Bronchial epithelial cell (primary cell): ENCODE measurements around the gene PIK3C2B. TPM values are rescaled to one million over a fixed set of nuclear protein-coding genes. Genes with fewer than 3 reads are reported as not detected.

Source experiments
- DNase-seq: peaks from one replicate; pipeline ENCODE4 v3.0.0-alpha.2; 2010; ENCODE audit warnings: low read depth
- FAIRE-seq: peaks from 2 replicates; lab custom pipeline; 2011; peaks lifted over from hg19 to GRCh38; lab: Jason Lieb, UNC
- H3K27me3 ChIP-seq: 2 replicates; pipeline ENCODE4 v1.5.1; 2011; ENCODE audit warnings: low read length; ENCODE audit not compliant: control insufficient read depth, insufficient read depth
- H3K36me3 ChIP-seq: 2 replicates; pipeline ENCODE4 v1.5.1; 2011; ENCODE audit warnings: low read length; ENCODE audit not compliant: control insufficient read depth, insufficient read depth
- H3K4me3 ChIP-seq: 2 replicates; pipeline ENCODE4 v1.5.1; 2011; ENCODE audit warnings: mild to moderate bottlenecking, low read depth, low read length, control low read depth
- CTCF ChIP-seq: IDR thresholded peaks from 2 replicates; pipeline ENCODE4 v1.5.1; 2011; ENCODE audit warnings: mild to moderate bottlenecking, moderate library complexity, low read length, control low read depth, inconsistent platforms; ENCODE audit not compliant: insufficient read depth, severe bottlenecking
- total RNA-seq: library from RNA; depleted of rRNA; stranded (reverse); fragments of >200 nt; gene quantifications from 2 replicates; pipeline ENCODE4 v1.2.1, GENCODE V29; 2014

PIK3C2B gene
- total RNA-seq, 1 donor from 2014 or later = 2.1 TPM

- H3K36me3 ChIP-seq = no peaks in the 10 kb centered on the region
- no peak for FAIRE-seq
- no peaks in the 10 kb centered on the region for H3K27me3 ChIP-seq
- DNase-seq = no peak
- no peak for TF ChIP-seq CTCF
- H3K4me3 ChIP-seq = no peak overlapping the region
These were observed 10.8 kb downstream of the PIK3C2B start for GRCh38 chr1:204483791-204484190.

GRCh38 chr1:204480515-204480914 is 14.1 kb downstream of the PIK3C2B start:
- Histone ChIP-seq H3K4me3 (no peak overlapping the region), H3K36me3 (no peaks in the 10 kb centered on the region), H3K27me3 (no peaks in the 10 kb centered on the region)
- no peak for TF ChIP-seq CTCF
- DNase-seq (no peak), FAIRE-seq (no peak)

- peak; percentile 93 for DNase-seq
- Histone ChIP-seq H3K4me3 (no peak overlapping the region), H3K36me3 (no peaks in the 10 kb centered on the region), H3K27me3 (no peaks in the 10 kb centered on the region)
- no peak for FAIRE-seq
- TF ChIP-seq CTCF = peak; percentile 14
These were observed 15.0 kb downstream of the PIK3C2B start for GRCh38 chr1:204479387-204480136.

- DNase-seq (no peak), FAIRE-seq (no peak)
- Histone ChIP-seq H3K36me3 (no peaks in the 10 kb centered on the region), H3K27me3 (no peaks in the 10 kb centered on the region), H3K4me3 (no peak overlapping the region)
- no peak for TF ChIP-seq CTCF
These were observed 15.7 kb downstream of the PIK3C2B start for GRCh38 chr1:204478921-204479320.

- no peak overlapping the region for H3K4me3 ChIP-seq
- no peak for TF ChIP-seq CTCF
- DNase-seq (no peak), FAIRE-seq (no peak)
- no peaks in the 10 kb centered on the region for H3K27me3 ChIP-seq
- H3K36me3 ChIP-seq = no peaks in the 10 kb centered on the region
These were observed 16.3 kb downstream of the PIK3C2B start for GRCh38 chr1:204478172-204478899.
